ENCODE measurements around the gene PLCH1. TPM values are rescaled to one million over a fixed set of nuclear protein-coding genes. Genes with fewer than 3 reads are reported as not detected.

Gene PLCH1
- total and polyA plus RNA-seq, 8 donors: 0.91 to 4.4 (median 2.3) TPM

- ATAC-seq: no peak
- no peak for FAIRE-seq
- no peak for TF ChIP-seq CTCF (IDR thresholded peaks at IDR 0.05)
- DNase-seq: no peak
- Histone ChIP-seq H3K27me3 (no peaks in the 10 kb centered on the region), H3K36me3 (no peaks in the 10 kb centered on the region), H3K27ac (no peak overlapping the region), H3K4me3 (no peak overlapping the region), H3K4me1 (no peaks in the 10 kb centered on the region), H3K9me3 (no peaks in the 10 kb centered on the region)
- 68 to 71% methylated on average over 3 of the region's 3 CpGs for WGBS, 2 donors
- intact Hi-C loops (cut with DNase I): no loop called here
Measured at GRCh38 chr3:155369735-155370134, 375.1 kb downstream of the PLCH1 start.

- ATAC-seq (no peak), FAIRE-seq (no peak), DNase-seq (no peak)
- Histone ChIP-seq H3K4me3 (no peak overlapping the region), H3K36me3 (no peaks in the 10 kb centered on the region), H3K27me3 (no peaks in the 10 kb centered on the region), H3K9me3 (no peaks in the 10 kb centered on the region), H3K4me1 (no peaks in the 10 kb centered on the region), H3K27ac (no peak overlapping the region)
- 83 to 87% methylated on average over 5 of the region's 5 CpGs for WGBS, 2 donors
- intact Hi-C loops (cut with DNase I): no loop called here
- TF ChIP-seq CTCF (IDR thresholded peaks at IDR 0.05): no peak
Measured at GRCh38 chr3:155369244-155369643, 375.6 kb downstream of the PLCH1 start.

GRCh38 chr3:155368786-155369185 lies 376.1 kb downstream of the PLCH1 start:
- TF ChIP-seq CTCF (IDR thresholded peaks at IDR 0.05): no peak
- DNase-seq (no peak), FAIRE-seq (no peak), ATAC-seq (no peak)
- no peaks in the 10 kb centered on the region for H3K36me3 ChIP-seq
- no peaks in the 10 kb centered on the region for H3K4me1 ChIP-seq
- H3K27me3 ChIP-seq: no peaks in the 10 kb centered on the region
- intact Hi-C loops (cut with DNase I): no loop called here
- H3K27ac ChIP-seq: no peak overlapping the region
- no peak overlapping the region for H3K4me3 ChIP-seq
- no peaks in the 10 kb centered on the region for H3K9me3 ChIP-seq

- Histone ChIP-seq H3K4me1 (no peaks in the 10 kb centered on the region), H3K27ac (no peak overlapping the region), H3K27me3 (no peaks in the 10 kb centered on the region), H3K9me3 (no peaks in the 10 kb centered on the region), H3K4me3 (no peak overlapping the region), H3K36me3 (no peaks in the 10 kb centered on the region)
- FAIRE-seq: no peak
- intact Hi-C loops (cut with DNase I): no loop called here
- ATAC-seq: no peak
- TF ChIP-seq CTCF (IDR thresholded peaks at IDR 0.05): no peak
- no peak for DNase-seq
Measured at GRCh38 chr3:155367506-155367905, 377.4 kb downstream of the PLCH1 start.

GRCh38 chr3:155365178-155365783 lies 379.6 kb downstream of the PLCH1 start:
- no peaks in the 10 kb centered on the region for H3K36me3 ChIP-seq
- no peak overlapping the region for H3K27ac ChIP-seq
- no peak overlapping the region for H3K4me3 ChIP-seq
- intact Hi-C loops (cut with DNase I): no loop called here
- DNase-seq (no peak), ATAC-seq (no peak), FAIRE-seq (no peak)
- no peak for TF ChIP-seq CTCF (IDR thresholded peaks at IDR 0.05)
- no peaks in the 10 kb centered on the region for H3K4me1 ChIP-seq
- no peaks in the 10 kb centered on the region for H3K27me3 ChIP-seq
- 91 to 100% methylated on average over 1 of the region's 1 CpG for WGBS, 2 donors
- H3K9me3 ChIP-seq: no peaks in the 10 kb centered on the region

Measured in pancreas (tissue), 10 donors.